Measurements from ENCODE around the gene MXRA8.

The MXRA8 gene

GRCh38 chr1:1330366-1331067 is 27.8 kb downstream of the MXRA8 start:
- Mint-ChIP-seq H3K27ac (no peak overlapping the region), H3K27me3 (no peaks in the 10 kb centered on the region), H3K4me3 (no peak overlapping the region), H3K4me1 (peaks cover 26% of the 10 kb centered on the region), H3K9me3 (peaks cover 4 to 6% of the 10 kb centered on the region in 2 donors)
- no peak for ATAC-seq
- DNase-seq = no peak

- no peak overlapping the region for H3K4me3 Mint-ChIP-seq
- H3K4me1 Mint-ChIP-seq = peaks cover 30% of the 10 kb centered on the region
- H3K27ac Mint-ChIP-seq = no peak overlapping the region
- H3K27me3 Mint-ChIP-seq = no peaks in the 10 kb centered on the region
- DNase-seq = no peak
- H3K9me3 Mint-ChIP-seq = peaks cover 4 to 6% of the 10 kb centered on the region in 2 donors
- no peak for ATAC-seq
These were observed 28.8 kb downstream of the MXRA8 start for GRCh38 chr1:1329304-1330210.

- DNase-seq (no peak), ATAC-seq (no peak)
- Mint-ChIP-seq H3K27ac (no peak overlapping the region), H3K9me3 (peaks cover 4 to 6% of the 10 kb centered on the region in 2 donors), H3K4me1 (peaks cover 41% of the 10 kb centered on the region), H3K27me3 (no peaks in the 10 kb centered on the region), H3K4me3 (no peak overlapping the region)
These were observed 30.1 kb downstream of the MXRA8 start for GRCh38 chr1:1328254-1328653.

GRCh38 chr1:1327291-1327690 is 31.1 kb downstream of the MXRA8 start:
- no peaks in the 10 kb centered on the region for H3K27me3 Mint-ChIP-seq
- DNase-seq (no peak), ATAC-seq (no peak)
- peaks cover 51% of the 10 kb centered on the region for H3K4me1 Mint-ChIP-seq
- peaks cover 4 to 6% of the 10 kb centered on the region in 2 donors for H3K9me3 Mint-ChIP-seq
- H3K4me3 Mint-ChIP-seq = no peak overlapping the region
- H3K27ac Mint-ChIP-seq = peak overlapping the region in 1 of 2 donors; percentile 67

GRCh38 chr1:1326075-1326605 is 32.2 kb downstream of the MXRA8 start:
- no peaks in the 10 kb centered on the region for H3K27me3 Mint-ChIP-seq
- peak overlapping the region; percentile 82 to 91 for H3K4me3 Mint-ChIP-seq
- peaks cover 62% of the 10 kb centered on the region for H3K4me1 Mint-ChIP-seq
- ATAC-seq = no peak
- no peak for DNase-seq
- peaks cover 4 to 6% of the 10 kb centered on the region in 2 donors for H3K9me3 Mint-ChIP-seq
- H3K27ac Mint-ChIP-seq = no peak overlapping the region

GRCh38 chr1:1325288-1326074 is 32.9 kb downstream of the MXRA8 start:
- no peaks in the 10 kb centered on the region for H3K27me3 Mint-ChIP-seq
- peak overlapping the region; percentile 82 to 91 for H3K4me3 Mint-ChIP-seq
- peak overlapping the region; percentile 57 to 89 for H3K27ac Mint-ChIP-seq
- H3K4me1 Mint-ChIP-seq = peaks cover 69% of the 10 kb centered on the region
- peaks cover 4 to 6% of the 10 kb centered on the region in 2 donors for H3K9me3 Mint-ChIP-seq
- ATAC-seq (no peak), DNase-seq (no peak)

DNA sequence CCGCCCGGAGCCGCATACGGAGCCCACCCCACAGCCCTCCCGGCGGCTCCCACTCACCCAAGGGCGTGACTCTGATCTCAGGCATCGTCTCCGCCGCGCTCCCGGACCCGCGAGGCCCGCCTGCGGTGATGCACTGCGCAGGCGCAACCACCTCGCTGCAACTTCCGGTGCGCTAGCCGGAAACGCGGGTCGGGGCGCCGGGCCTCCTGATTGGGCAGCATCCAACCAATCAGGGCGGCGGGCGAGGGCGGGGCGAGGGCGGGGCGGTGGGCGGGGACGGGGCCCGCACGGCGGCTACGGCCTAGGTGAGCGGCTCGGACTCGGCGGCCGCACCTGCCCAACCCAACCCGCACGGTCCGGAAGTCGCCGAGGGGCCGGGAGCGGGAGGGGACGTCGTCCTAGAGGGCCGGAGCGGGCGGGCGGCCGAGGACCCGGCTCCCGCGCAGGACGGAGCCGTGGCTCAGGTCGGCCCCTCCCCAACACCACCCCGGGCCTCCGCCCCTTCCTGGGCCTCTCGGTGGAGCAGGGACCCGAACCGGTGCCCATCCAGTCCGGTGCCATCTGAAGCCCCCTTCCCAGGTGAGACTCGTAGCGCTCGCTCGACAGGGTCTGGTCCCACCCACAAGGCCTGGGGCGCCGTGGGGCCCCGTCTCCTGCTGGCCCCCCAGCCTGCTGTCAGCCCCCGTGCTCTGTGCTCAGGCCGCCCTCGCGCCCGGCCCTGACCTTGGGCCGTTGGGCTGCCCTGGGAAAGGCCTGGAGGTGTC is 33.6 kb downstream of the MXRA8 start, which contains the start of the genes CPTP and INTS11:
Gene CPTP, plus strand, starts transcription at position 279 of the 764 bp plus-strand sequence. CDS start 2,109 bp downstream, outside the sequence.
Gene INTS11, minus strand, starts transcription at position 137 of the 764 bp plus-strand sequence. Its CDS starts 52 bp downstream, at position 85.
- Mint-ChIP-seq H3K4me3 (peak within 1 kb of the TSS; percentile 90 to 96), H3K27me3 (no peaks in the 10 kb centered on the region), H3K4me1 (peaks cover 77% of the 10 kb centered on the region), H3K9me3 (peaks cover 1 to 2% of the 10 kb centered on the region in 2 donors), H3K27ac (peak within 1 kb of the TSS; percentile 98)
- DNase-seq (peak; percentile 95), ATAC-seq (peak; percentile 86)

DNA sequence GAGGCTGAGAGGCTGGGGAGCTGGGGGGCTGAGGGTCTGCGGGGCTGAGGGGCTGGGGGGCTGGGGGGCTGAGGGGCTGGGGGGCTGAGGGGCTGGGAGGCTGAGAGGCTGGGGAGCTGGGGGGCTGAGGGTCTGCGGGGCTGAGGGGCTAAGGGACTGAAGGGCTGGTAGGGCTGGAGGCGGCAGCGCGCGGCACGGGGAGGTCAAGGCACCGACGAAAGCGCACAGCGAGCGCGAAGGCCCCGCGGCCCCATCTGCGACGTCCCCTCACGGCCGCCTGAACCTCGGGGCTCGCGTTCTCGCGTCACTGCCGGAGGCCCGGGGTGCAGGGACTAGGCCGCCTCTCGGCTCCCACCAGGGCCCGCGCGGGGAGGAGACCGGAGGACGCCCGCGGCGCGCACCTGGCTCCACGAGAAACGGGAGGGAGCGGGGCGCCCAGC is 34.3 kb downstream of the MXRA8 start:
- Mint-ChIP-seq H3K9me3 (no peaks in the 10 kb centered on the region), H3K4me1 (peaks cover 80% of the 10 kb centered on the region), H3K4me3 (peak overlapping the region; percentile 90 to 91), H3K27me3 (no peaks in the 10 kb centered on the region), H3K27ac (peak overlapping the region in 1 of 2 donors; percentile 98)
- DNase-seq (no peak), ATAC-seq (peak; percentile 44)

DNA sequence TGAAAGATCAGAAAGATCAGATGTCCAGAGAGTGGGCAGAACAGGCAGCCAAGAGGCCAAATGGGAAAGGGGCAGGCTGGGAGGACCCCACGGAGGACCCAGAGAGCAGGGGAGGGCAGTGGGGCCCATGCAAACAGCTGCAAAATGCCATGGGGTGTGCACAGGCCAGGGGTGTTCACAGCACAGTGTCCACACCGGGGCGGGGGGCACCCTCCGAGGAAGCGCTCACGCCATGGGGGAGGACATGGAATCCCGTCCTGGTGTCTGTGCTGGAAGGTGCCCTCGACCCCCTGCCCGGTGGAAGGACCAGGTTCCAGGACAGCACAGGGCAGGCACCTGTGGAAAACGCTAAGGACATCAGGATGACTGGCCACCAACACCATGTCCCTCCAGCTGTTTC is 35.4 kb downstream of the MXRA8 start:
- H3K4me1 Mint-ChIP-seq = peaks cover 75% of the 10 kb centered on the region
- H3K27ac Mint-ChIP-seq = no peak overlapping the region
- H3K27me3 Mint-ChIP-seq = no peaks in the 10 kb centered on the region
- H3K4me3 Mint-ChIP-seq = peak overlapping the region; percentile 89 to 96
- no peaks in the 10 kb centered on the region for H3K9me3 Mint-ChIP-seq
- ATAC-seq (no peak), DNase-seq (no peak)

- DNase-seq (no peak), ATAC-seq (no peak)
- H3K4me1 Mint-ChIP-seq = peaks cover 72% of the 10 kb centered on the region
- no peaks in the 10 kb centered on the region for H3K9me3 Mint-ChIP-seq
- peak overlapping the region; percentile 71 to 89 for H3K4me3 Mint-ChIP-seq
- peak overlapping the region in 1 of 2 donors; percentile 20 for H3K27ac Mint-ChIP-seq
- H3K27me3 Mint-ChIP-seq = no peaks in the 10 kb centered on the region
These were observed 35.9 kb downstream of the MXRA8 start for GRCh38 chr1:1322418-1322817.

DNA sequence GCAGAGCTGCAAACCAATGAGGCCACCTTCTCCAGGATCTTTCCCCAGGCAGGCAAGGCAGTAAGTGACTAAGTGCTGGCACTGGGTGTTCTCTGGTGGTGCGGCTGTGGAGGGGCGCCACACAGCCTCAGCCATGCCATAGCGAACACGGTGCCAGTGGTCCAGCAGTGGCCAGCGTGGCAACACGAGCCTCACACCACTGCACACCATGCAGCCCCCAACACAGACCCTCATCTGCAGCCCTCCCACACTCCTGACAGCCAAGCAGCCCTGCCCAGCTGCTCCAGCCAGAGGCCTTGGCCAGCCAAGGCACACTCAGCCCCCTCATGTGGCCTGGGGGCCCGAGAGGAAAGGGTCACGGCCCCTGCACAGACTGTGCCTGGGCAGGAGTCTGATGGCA is 36.9 kb downstream of the MXRA8 start:
- no peaks in the 10 kb centered on the region for H3K9me3 Mint-ChIP-seq
- ATAC-seq (no peak), DNase-seq (no peak)
- no peak overlapping the region for H3K4me3 Mint-ChIP-seq
- no peak overlapping the region for H3K27ac Mint-ChIP-seq
- no peaks in the 10 kb centered on the region for H3K27me3 Mint-ChIP-seq
- H3K4me1 Mint-ChIP-seq = peaks cover 65% of the 10 kb centered on the region

DNA sequence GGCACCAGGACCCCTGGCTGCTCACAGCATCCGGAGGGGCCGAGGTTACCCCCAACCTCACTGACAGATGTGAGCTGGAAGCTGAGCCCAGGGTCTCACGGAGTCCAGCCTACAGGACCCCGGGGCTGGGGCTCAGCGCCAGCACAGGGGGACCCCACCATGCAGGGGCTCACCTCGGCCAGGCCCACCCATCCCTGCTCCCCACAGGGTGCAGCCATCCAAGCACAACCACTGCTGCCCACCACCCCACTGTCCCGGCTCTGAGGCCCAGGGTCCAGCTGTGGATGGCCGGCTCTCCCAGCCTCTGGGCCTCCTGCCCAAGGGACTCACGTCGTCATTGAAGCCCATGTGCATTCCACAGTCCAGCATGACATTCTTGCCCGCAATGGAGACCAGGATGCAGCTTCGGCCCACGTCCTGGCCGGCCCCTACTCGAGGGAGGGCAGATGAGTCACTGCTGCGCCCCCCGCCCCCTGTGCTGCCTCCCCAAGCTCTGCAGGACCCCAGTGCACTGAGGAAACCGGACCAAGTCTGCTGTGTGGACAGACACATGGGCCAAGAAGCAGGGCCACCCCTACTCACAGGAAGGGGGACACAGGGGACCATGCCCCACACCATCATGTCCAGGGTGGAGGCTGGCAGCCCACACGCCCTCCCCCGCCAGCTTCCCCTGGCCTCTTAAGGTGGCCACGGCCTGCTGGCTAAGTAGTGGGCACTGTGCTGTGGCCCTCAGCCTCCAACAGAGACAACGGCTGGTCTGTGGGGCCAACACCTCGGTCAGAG is 37.5 kb downstream of the MXRA8 start:
- no peak overlapping the region for H3K4me3 Mint-ChIP-seq
- ATAC-seq (no peak), DNase-seq (no peak)
- no peaks in the 10 kb centered on the region for H3K27me3 Mint-ChIP-seq
- H3K4me1 Mint-ChIP-seq = peaks cover 59% of the 10 kb centered on the region
- no peaks in the 10 kb centered on the region for H3K9me3 Mint-ChIP-seq
- peak overlapping the region in 1 of 2 donors; percentile 96 for H3K27ac Mint-ChIP-seq

DNA sequence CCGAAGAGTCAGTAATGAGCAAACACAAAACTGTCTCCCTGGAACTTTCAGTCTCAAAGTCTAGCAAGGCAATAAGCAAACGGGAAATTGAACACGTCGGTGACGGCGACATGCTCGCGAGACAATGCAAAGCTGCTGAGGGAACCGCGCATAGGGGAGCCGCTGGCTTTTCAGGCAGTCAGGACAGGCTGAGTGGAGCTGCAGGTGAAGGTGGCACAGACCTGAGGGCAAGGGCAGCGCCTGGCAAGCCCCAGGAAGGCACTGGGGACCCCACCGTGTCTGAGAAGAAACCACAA is 38.8 kb downstream of the MXRA8 start:
- H3K27ac Mint-ChIP-seq = peak overlapping the region in 1 of 2 donors; percentile 96
- no peak for DNase-seq
- no peaks in the 10 kb centered on the region for H3K27me3 Mint-ChIP-seq
- ATAC-seq = no peak
- H3K4me1 Mint-ChIP-seq = peaks cover 60% of the 10 kb centered on the region
- no peaks in the 10 kb centered on the region for H3K9me3 Mint-ChIP-seq
- H3K4me3 Mint-ChIP-seq = no peak overlapping the region
